ENCODE results near the gene CHD5.

The CHD5 gene

GRCh38 chr1:6151291-6151822 is 28.8 kb downstream of the CHD5 start:
- DNase-seq = no peak

DNA sequence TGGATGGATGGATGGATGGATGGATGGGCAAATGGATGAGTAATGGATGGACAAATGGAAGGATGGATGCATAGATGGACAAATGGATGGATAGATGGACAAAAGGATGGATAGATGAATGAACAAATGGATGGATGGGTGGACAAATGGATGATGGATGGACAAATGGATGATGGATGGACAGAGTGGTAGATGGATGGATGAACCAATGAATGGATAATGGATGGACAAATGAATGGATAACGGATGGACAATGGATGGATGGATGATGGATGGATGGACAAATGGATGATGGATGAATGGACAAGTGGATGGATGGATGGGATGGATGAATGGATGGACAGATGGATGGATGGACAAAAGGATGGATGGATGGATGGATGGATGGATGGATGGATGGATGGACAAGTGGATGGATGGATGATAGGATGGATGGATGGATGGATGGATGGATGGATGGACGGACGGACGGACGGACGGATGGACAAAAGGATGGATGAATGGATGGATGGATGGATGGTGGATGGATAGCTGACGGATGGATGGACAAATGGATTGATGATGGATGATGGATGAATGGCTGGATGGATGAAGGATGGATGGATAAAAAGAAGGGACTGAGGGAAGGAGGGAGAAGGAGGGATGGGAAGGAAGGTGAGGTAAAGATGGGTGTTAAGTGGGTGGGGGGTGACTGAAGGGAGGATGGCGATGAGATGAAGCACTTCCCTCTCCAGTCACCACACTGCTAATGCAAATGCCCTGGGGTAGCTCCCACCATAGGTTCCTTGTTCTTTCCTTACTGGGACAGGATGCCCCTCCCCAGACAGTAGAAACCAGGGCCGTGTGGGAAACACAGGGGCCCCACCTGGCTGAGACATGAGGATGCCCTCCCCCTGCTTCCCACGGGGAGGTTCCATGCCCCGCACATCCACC is 29.8 kb downstream of the CHD5 start:
- DNase-seq = no peak

- DNase-seq = no peak
Measured at GRCh38 chr1:6149597-6149996, 30.5 kb downstream of the CHD5 start.

DNA sequence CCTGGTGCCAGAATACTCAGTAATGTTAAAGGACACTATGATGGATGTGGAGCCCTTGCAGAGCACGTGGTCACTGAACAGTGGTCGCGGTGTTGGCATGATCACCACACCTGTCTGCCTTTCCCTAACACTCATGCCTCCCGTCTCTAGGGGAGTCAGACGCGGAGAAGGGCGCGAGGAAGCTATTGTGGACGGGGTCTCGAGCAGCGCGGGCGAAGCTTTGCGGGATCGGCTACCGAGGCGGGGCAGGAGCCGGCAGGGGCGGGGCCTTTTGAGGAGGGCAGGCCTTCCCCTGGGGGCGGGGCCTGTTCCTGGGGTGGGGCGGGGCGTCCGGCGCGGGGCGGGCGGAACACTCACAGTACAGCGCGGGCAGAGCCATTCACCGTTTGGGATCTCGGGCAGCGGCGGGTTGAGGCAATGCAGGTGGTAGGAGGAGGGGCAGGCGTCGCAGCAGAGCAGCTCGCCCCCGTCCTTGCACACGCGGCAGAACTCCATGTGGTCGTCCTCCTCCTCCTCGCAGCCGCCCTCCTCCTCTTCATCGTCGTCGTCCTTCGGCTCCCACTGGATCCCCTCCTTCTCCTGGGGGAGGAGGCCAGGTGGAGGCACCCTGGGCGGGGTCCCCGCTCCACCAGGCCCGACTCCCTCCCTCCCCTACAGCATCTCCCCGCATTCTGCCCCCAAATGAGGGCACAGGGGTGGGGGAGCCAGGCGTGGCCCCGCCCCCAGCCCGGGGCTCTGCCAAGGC is 31.5 kb downstream of the CHD5 start:
- peak; percentile 25 for DNase-seq

GRCh38 chr1:6145864-6146410 is 34.2 kb downstream of the CHD5 start:
- DNase-seq = no peak

GRCh38 chr1:6145396-6145750 is 34.7 kb downstream of the CHD5 start:
- no peak for DNase-seq

GRCh38 chr1:6144647-6145395 is 35.3 kb downstream of the CHD5 start:
- DNase-seq = no peak

DNA sequence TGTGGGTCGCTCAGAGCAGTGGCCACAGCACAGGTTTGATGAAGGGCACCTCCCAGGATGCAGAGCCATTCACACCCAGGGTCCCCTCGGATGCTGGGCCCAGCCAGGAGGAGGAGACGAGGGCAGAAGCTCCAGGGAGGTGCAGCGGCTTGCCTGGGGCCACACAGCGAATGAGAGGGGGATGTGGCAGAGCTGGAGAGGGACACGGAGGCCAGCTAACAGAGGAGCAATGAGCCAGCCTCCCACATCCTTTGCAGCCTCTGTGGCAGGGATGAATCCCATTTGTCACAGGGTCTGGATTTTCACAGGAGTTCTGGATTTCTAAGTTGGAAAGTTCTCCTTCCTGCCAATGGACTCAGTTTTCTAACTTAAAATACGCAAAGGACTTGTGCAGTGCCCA is 35.9 kb downstream of the CHD5 start:
- DNase-seq = no peak

DNA sequence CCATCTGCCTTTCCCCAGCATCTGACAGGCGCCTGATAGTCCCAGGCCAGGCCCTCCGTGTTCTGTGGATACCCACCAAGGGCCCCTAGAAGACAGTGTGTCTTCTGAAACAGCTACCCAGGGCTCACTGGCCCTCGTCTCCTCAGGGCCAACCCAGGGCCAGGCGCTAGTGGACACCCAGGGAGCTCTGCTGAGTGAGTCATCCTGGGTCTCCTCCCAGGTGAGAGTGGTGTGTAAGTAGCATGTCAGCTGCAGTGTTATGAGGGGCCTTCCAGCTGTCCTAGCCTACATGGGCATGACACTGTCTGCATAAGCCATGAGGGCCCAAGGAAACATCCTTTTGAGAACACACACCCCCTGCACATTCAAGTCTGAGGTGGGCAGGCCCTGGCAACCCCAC is 36.7 kb downstream of the CHD5 start:
- DNase-seq = no peak

- DNase-seq = no peak
Measured at GRCh38 chr1:6142734-6143133, 37.4 kb downstream of the CHD5 start.

- no peak for DNase-seq
Measured at GRCh38 chr1:6142036-6142621, 38.0 kb downstream of the CHD5 start.

GRCh38 chr1:6141592-6141991 is 38.5 kb downstream of the CHD5 start:
- DNase-seq = no peak

- no peak for DNase-seq
Measured at GRCh38 chr1:6140413-6140812, 39.7 kb downstream of the CHD5 start.

- no peak for DNase-seq
Measured at GRCh38 chr1:6137758-6138157, 42.4 kb downstream of the CHD5 start.

- DNase-seq = no peak
Measured at GRCh38 chr1:6136516-6137220, 43.5 kb downstream of the CHD5 start.

DNA sequence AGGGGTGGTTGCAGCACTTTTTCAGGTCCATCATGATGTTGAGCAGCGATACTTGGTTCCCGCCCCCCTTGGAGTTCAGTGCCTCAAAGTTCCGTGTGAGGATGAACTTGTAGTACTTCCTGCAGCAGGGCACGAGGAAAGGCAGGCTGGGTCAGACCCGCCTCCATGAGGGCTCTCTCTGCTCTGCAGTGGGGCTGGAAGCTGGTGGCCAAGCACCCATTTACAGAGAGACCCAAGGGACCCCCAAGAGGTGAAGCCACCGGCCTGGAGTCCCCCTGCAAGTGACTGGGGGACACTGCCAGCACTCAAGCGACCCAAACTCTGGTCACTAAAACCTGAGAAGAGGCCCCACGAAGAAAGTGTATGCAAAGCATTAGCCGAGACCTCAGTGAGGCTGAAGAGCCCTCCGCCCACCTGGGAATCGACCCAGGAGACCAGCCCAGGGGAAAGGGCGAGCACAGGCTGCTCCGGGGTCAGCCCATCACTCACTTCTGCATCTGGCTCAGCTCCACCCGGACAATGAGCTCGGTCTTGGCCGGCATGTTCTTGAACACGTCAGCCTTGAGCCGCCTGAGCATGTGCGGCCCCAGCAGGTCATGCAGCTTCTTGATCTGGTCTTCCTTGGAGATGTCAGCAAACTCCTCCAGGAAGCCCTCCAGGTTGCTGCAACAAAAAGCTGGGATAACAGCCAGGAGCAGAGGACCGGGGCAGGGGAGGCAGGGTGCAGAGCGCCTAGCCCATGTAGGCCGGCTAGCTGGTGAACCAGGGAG is 45.2 kb downstream of the CHD5 start:
- no peak for DNase-seq

DNA sequence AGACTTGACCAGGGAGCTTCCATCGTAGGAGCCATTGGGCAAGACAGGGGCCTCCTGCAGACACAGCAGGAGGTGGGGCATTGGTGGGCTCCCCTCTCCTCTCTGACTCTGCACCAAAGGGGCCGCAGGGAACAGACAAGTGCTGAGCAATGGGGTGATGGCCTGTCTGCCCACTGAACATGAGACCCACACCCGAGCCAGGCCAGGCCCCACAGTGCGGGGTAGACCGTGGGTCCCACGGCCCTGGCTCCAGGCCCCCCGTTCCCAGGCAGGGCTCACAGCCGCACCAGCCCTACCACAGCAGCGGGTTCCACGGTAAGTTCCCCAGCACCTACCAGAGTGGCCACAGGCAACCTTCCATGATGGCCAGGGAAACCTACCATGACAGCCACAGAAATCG is 45.9 kb downstream of the CHD5 start:
- no peak for DNase-seq

DNA sequence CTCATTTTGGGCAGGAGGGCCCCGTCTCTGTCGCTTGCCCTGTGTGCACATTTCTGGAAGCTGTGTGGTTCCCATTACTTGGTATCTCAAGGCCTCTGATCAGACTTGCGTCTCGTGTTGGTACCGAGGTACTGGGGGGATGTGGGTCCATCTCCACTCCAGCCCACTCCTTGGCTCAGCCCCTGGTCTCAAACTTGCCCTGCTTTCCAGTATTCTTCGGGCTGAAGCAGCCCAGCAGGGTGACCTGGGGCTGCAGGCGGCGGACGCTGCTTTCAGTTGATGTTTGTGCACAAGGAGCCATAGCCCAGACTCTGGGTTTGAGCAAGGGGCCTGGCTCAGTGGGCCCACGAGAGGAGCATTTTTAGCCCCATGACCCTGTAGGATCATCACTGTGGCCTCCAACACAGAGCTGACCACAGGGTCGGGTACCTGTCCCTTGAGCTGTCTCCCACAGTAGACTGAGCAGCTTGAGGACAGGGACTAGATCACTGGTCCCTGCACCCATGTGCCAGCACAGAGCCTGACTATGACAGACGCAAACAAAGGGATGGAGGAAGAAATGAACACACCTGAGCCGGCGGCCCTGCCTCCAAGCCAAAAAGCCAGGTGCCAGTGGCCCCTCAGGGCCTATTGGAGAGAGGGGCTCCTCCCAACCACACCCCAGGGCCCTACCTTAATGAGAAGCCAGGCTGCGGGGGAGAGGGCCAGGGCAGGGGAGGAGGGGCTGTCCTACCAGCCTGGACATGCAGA is 46.8 kb downstream of the CHD5 start:
- no peak for DNase-seq

- DNase-seq = no peak
Measured at GRCh38 chr1:6131561-6131960, 48.6 kb downstream of the CHD5 start.

DNA sequence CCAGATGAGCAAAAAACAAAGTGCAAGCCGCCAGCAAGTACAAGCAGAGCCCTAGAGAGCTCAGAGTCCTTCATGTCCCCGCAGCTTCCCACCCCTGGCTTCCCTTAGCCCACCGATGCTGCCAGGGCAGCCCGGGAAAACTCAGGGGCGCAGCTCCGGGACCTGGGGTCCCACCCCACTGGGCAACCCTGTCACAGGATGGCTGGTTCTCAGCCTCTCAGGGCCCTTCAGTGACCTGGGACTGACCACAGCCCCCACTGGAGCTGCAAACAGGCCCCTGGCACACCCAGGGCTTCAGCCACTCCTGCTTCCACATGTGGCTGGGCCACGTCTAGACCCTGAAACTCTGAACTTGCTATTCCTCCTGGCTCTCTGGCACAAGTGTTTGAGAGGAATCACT is 49.5 kb downstream of the CHD5 start:
- no peak for DNase-seq
